Activated B cell treated with CpG ODN at 0.5 μM for 24 hours (primary cell): Measurements from ENCODE around the gene BMP8A. TPM values are rescaled to one million over a fixed set of nuclear protein-coding genes. Genes with fewer than 3 reads are reported as not detected.
"Not testable (repeated sequence)": the region's sequence is repeated elsewhere in the genome, so short reads cannot be mapped to it uniquely, and the experiment has no call there.

Source experiments
- ATAC-seq: fragments of 200-7000 bp; cut with Tn5 transposase; one replicate; pipeline ENCODE4 v1.10.0; 2021; ENCODE audit warnings: low read depth, mild to moderate bottlenecking, moderate library complexity
- CTCF ChIA-PET: fragments of 350-600 bp; sonication (Branson Sonifier 250); formaldehyde crosslinking; loops from one replicate; lab custom pipeline; 2021; ENCODE audit warnings: antibody characterized with exemption; lab: Charles Lee
- POLR2A ChIA-PET: fragments of 350-600 bp; sonication (Branson Sonifier 250); formaldehyde crosslinking; loops from one replicate; lab custom pipeline; 2021; ENCODE audit warnings: antibody characterized with exemption; lab: Charles Lee
- DNase-seq: peaks from one replicate; pipeline ENCODE4 v3.0.0; 2022
- H3K27ac Mint-ChIP-seq: one replicate; pipeline ENCODE4 v1.8.0; 2020; ENCODE audit warnings: mixed read lengths
- H3K27me3 Mint-ChIP-seq: one replicate; pipeline ENCODE4 v1.8.0; 2021; ENCODE audit warnings: mixed read lengths
- H3K36me3 Mint-ChIP-seq: one replicate; pipeline ENCODE4 v1.8.0; 2021; ENCODE audit warnings: low read depth, mixed read lengths
- H3K4me1 Mint-ChIP-seq: one replicate; pipeline ENCODE4 v1.8.0; 2021; ENCODE audit warnings: mixed read lengths
- H3K4me3 Mint-ChIP-seq: one replicate; pipeline ENCODE4 v1.8.0; 2020; ENCODE audit warnings: mild to moderate bottlenecking, mixed read lengths
- H3K9me3 Mint-ChIP-seq: one replicate; pipeline ENCODE4 v1.8.0; 2020; ENCODE audit warnings: mixed read lengths
- CTCF ChIP-seq: fragments of 200-600 bp; IDR thresholded peaks from one replicate; pipeline ENCODE4 v1.8.0; 2022; ENCODE audit warnings: antibody characterized with exemption, mild to moderate bottlenecking
- intact Hi-C: fragments of 100-400 bp; cut with micrococcal nuclease; formaldehyde crosslinking; loops from one replicate; pipeline ENCODE4 v1.15.1; 2024
- total RNA-seq: library from RNA; stranded (reverse); gene quantifications from 2 replicates; pipeline ENCODE4 v1.2.3, GENCODE V29; 2022

BMP8A gene
- total RNA-seq, 1 donor from 2014 or later, result 0.20 TPM

- DNase-seq, H3K27me3 Mint-ChIP-seq, H3K4me3 Mint-ChIP-seq, POLR2A ChIA-PET, H3K9me3 Mint-ChIP-seq, intact Hi-C loops, H3K4me1 Mint-ChIP-seq, H3K27ac Mint-ChIP-seq, ATAC-seq, CTCF ChIA-PET, H3K36me3 Mint-ChIP-seq: not testable (repeated sequence)
Measured at GRCh38 chr1:39516841-39517240, 25.4 kb downstream of the BMP8A start.

GRCh38 chr1:39517936-39518335, 26.5 kb downstream of the BMP8A start:
- H3K4me3 Mint-ChIP-seq, DNase-seq, POLR2A ChIA-PET, H3K27ac Mint-ChIP-seq, H3K36me3 Mint-ChIP-seq, H3K9me3 Mint-ChIP-seq, ATAC-seq, H3K27me3 Mint-ChIP-seq, H3K4me1 Mint-ChIP-seq, CTCF ChIA-PET, intact Hi-C loops: not testable (repeated sequence)

- DNase-seq, POLR2A ChIA-PET, H3K36me3 Mint-ChIP-seq, CTCF ChIA-PET, H3K27me3 Mint-ChIP-seq, H3K9me3 Mint-ChIP-seq, intact Hi-C loops, H3K4me1 Mint-ChIP-seq, H3K4me3 Mint-ChIP-seq, ATAC-seq, H3K27ac Mint-ChIP-seq: not testable (repeated sequence)
Measured at GRCh38 chr1:39519376-39519775, 27.9 kb downstream of the BMP8A start.

- CTCF ChIA-PET, H3K36me3 Mint-ChIP-seq, DNase-seq, H3K4me3 Mint-ChIP-seq, H3K9me3 Mint-ChIP-seq, intact Hi-C loops, ATAC-seq, POLR2A ChIA-PET, H3K27ac Mint-ChIP-seq, H3K27me3 Mint-ChIP-seq: not testable (repeated sequence)
- H3K4me1 Mint-ChIP-seq, result peaks cover 32% of the 10 kb centered on the region
Measured at GRCh38 chr1:39522221-39522620, 30.8 kb downstream of the BMP8A start.

- no peaks in the 10 kb centered on the region for H3K9me3 Mint-ChIP-seq
- peaks cover 5% of the 10 kb centered on the region for H3K36me3 Mint-ChIP-seq
- no peak overlapping the region for H3K4me3 Mint-ChIP-seq
- no peak for ATAC-seq
- TF ChIP-seq CTCF, result no peak
- CTCF ChIA-PET, result no interaction called here
- peaks cover 32% of the 10 kb centered on the region for H3K4me1 Mint-ChIP-seq
- POLR2A ChIA-PET, result no interaction called here
- no peak overlapping the region for H3K27ac Mint-ChIP-seq
- intact Hi-C loops, result no loop called here
- no peaks in the 10 kb centered on the region for H3K27me3 Mint-ChIP-seq
- DNase-seq, result no peak
Measured at GRCh38 chr1:39522661-39523567, 31.5 kb downstream of the BMP8A start.

GRCh38 chr1:39524171-39524570, 32.7 kb downstream of the BMP8A start:
- intact Hi-C loops, result no loop called here
- H3K36me3 Mint-ChIP-seq, result peaks cover 9% of the 10 kb centered on the region
- POLR2A ChIA-PET, result no interaction called here
- DNase-seq (no peak), ATAC-seq (no peak)
- H3K4me1 Mint-ChIP-seq, result peaks cover 32% of the 10 kb centered on the region
- CTCF ChIA-PET, result no interaction called here
- H3K4me3 Mint-ChIP-seq, result peak overlapping the region; percentile 24
- H3K9me3 Mint-ChIP-seq, result no peaks in the 10 kb centered on the region
- H3K27ac Mint-ChIP-seq, result peak overlapping the region; percentile 60
- TF ChIP-seq CTCF, result no peak
- H3K27me3 Mint-ChIP-seq, result no peaks in the 10 kb centered on the region

- H3K4me1 Mint-ChIP-seq, result peaks cover 32% of the 10 kb centered on the region
- DNase-seq (no peak), ATAC-seq (no peak)
- peaks cover 15% of the 10 kb centered on the region for H3K36me3 Mint-ChIP-seq
- intact Hi-C loops, result loop anchor here (5.0 kb wide), 2 partner anchors 32 to 422 kb away; partner anchors contain the start of gene BMP8A
- no peaks in the 10 kb centered on the region for H3K27me3 Mint-ChIP-seq
- CTCF ChIA-PET, result interaction anchor here (0.6 kb wide), 1 partner anchor 1082 kb away, joined by 3 read pairs; no protein-coding TSS in a partner anchor
- no peak for TF ChIP-seq CTCF
- POLR2A ChIA-PET, result no interaction called here
- no peak overlapping the region for H3K4me3 Mint-ChIP-seq
- peak overlapping the region; percentile 60 for H3K27ac Mint-ChIP-seq
- no peaks in the 10 kb centered on the region for H3K9me3 Mint-ChIP-seq
Measured at GRCh38 chr1:39524591-39525365, 33.3 kb downstream of the BMP8A start.
